IMR-90 (cell line): ENCODE measurements around the gene FAIM2.

Experiments used
- BHLHE40 ChIP-seq: fragments of 150-350 bp; IDR thresholded peaks from 2 replicates; pipeline ENCODE4 v1.6.1; 2016; ENCODE audit warnings: mild to moderate bottlenecking, low read depth, low read length
- CHD1 ChIP-seq: IDR thresholded peaks from 2 replicates; pipeline ENCODE4 v1.6.1; 2012; ENCODE audit warnings: low read depth, low read length, improper control_type of control experiment
- CTCF ChIP-seq: conservative IDR thresholded peaks from 2 replicates; pipeline ENCODE4 v1.5.1; 2012; ENCODE audit warnings: mild to moderate bottlenecking, low read depth, low read length, improper control_type of control experiment
- ELK1 ChIP-seq: fragments of 150-350 bp; IDR thresholded peaks from 2 replicates; pipeline ENCODE4 v1.6.1; 2016; ENCODE audit warnings: low read depth, mild to moderate bottlenecking, low read length, moderate library complexity, borderline replicate concordance
- MAFK ChIP-seq: IDR thresholded peaks from 2 replicates; pipeline ENCODE4 v1.6.1; 2012; ENCODE audit warnings: low read depth, low read length, improper control_type of control experiment
- MAZ ChIP-seq: IDR thresholded peaks from 2 replicates; pipeline ENCODE4 v1.6.1; 2012; ENCODE audit warnings: low read depth, mild to moderate bottlenecking, low read length, improper control_type of control experiment, moderate library complexity, borderline replicate concordance
- MXI1 ChIP-seq: IDR thresholded peaks from 2 replicates; pipeline ENCODE4 v1.6.1; 2012; ENCODE audit warnings: low read depth, mild to moderate bottlenecking, low read length, moderate library complexity, borderline replicate concordance
- NFE2L2 ChIP-seq: fragments of 150-350 bp; IDR thresholded peaks from 2 replicates; pipeline ENCODE4 v1.6.1; 2016; ENCODE audit warnings: low read depth, mild to moderate bottlenecking, low read length
- POLR2A ChIP-seq: IDR thresholded peaks from 2 replicates; pipeline ENCODE4 v1.6.1; 2012; ENCODE audit warnings: mild to moderate bottlenecking, low read depth, low read length
- RFX5 ChIP-seq: IDR thresholded peaks from 2 replicates; pipeline ENCODE4 v1.8.0; 2012; ENCODE audit warnings: low read depth, mild to moderate bottlenecking, low read length, moderate library complexity
- SMC3 ChIP-seq: fragments of 150-350 bp; IDR thresholded peaks from 2 replicates; pipeline ENCODE4 v1.6.1; 2016; ENCODE audit warnings: low read depth, mild to moderate bottlenecking, antibody characterized with exemption, low read length, moderate library complexity

DNA sequence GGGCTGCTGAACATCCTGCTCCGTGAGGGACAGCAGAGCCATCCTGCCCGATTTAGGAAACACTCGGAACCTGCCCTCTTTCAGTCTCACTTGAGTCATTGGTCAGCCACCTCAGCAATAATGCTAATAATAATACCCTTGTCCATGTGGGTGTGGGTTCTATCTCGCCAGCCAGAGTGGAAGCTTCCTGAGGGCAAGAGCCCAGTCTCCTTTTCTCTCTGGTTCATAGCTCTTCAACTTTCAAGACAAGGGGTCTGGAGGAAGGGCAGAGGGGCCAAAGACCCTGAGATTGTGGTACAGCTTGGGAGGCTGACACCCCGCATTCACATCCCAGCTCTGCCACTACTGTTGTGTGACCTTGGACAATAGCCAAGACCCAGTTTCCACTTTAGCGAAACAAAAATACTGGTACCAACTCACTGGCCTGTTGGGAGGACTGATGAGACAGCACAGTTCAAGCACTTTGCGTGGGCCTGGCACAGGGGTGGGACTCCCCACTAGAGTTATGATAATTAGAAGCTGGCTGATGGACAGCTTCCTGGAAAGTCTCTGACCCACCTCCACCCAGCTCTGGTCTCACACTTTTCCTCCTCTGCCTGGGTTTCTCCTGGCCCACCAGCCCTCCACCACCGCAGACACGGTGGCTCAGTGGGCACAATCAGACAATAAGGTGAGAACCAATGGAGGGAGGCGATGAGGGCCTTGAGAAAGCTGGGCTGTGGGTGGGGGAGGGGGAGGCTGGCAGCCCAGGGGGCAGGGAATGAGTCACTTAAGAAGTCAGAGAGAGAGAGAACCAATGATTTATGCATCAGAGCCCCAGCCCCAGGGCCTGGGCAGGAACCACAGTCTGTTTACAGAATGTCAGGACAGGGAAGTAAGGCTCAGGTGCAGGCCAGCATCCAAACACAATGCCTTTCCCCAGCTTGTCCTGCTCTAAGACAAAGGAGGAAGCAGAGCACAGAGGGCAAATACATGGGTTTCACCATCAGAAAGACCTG lies 9.6 kb downstream of the FAIM2 start:
- TF ChIP-seq CTCF = no peak
- TF ChIP-seq MAFK = no peak
- TF ChIP-seq BHLHE40 = no peak
- no peak for TF ChIP-seq RFX5
- TF ChIP-seq MXI1 = no peak
- no peak for TF ChIP-seq POLR2A
- TF ChIP-seq SMC3 = no peak
- no peak for TF ChIP-seq ELK1
- no peak for TF ChIP-seq NFE2L2
- no peak for TF ChIP-seq MAZ
- no peak for TF ChIP-seq CHD1
